ENCODE measurements around the gene CAMLG. TPM values are rescaled to one million over a fixed set of nuclear protein-coding genes. Genes with fewer than 3 reads are reported as not detected.

CAMLG gene
- total RNA-seq, 1 donor from 2014 or later, result 49.6 TPM

- Mint-ChIP-seq H3K36me3 (ENCODE audit: unreplicated experiment) (peaks cover 56% of the 10 kb centered on the region), H3K4me3 (ENCODE audit: unreplicated experiment) (no peak overlapping the region), H3K4me1 (ENCODE audit: unreplicated experiment) (no peaks in the 10 kb centered on the region), H3K27ac (ENCODE audit: unreplicated experiment) (no peak overlapping the region), H3K27me3 (ENCODE audit: unreplicated experiment) (no peaks in the 10 kb centered on the region), H3K9me3 (ENCODE audit: unreplicated experiment) (no peaks in the 10 kb centered on the region)
- TF ChIP-seq CTCF (IDR thresholded peaks at IDR 0.05), result no peak
- DNase-seq (ENCODE audit: extremely low spot score, unreplicated experiment), result no peak
These were observed 53.9 kb downstream of the CAMLG start for GRCh38 chr5:134792286-134792685.

- peaks cover 57% of the 10 kb centered on the region for H3K36me3 Mint-ChIP-seq (ENCODE audit: unreplicated experiment)
- no peaks in the 10 kb centered on the region for H3K9me3 Mint-ChIP-seq (ENCODE audit: unreplicated experiment)
- no peaks in the 10 kb centered on the region for H3K4me1 Mint-ChIP-seq (ENCODE audit: unreplicated experiment)
- H3K4me3 Mint-ChIP-seq (ENCODE audit: unreplicated experiment), result no peak overlapping the region
- no peak for DNase-seq (ENCODE audit: extremely low spot score, unreplicated experiment)
- no peak overlapping the region for H3K27ac Mint-ChIP-seq (ENCODE audit: unreplicated experiment)
- TF ChIP-seq CTCF (IDR thresholded peaks at IDR 0.05), result no peak
- H3K27me3 Mint-ChIP-seq (ENCODE audit: unreplicated experiment), result no peaks in the 10 kb centered on the region
These were observed 54.8 kb downstream of the CAMLG start for GRCh38 chr5:134793111-134793510.

- TF ChIP-seq CTCF (IDR thresholded peaks at IDR 0.05), result no peak
- no peaks in the 10 kb centered on the region for H3K27me3 Mint-ChIP-seq (ENCODE audit: unreplicated experiment)
- no peak for DNase-seq (ENCODE audit: extremely low spot score, unreplicated experiment)
- H3K36me3 Mint-ChIP-seq (ENCODE audit: unreplicated experiment), result peaks cover 62% of the 10 kb centered on the region
- H3K9me3 Mint-ChIP-seq (ENCODE audit: unreplicated experiment), result no peaks in the 10 kb centered on the region
- no peak overlapping the region for H3K27ac Mint-ChIP-seq (ENCODE audit: unreplicated experiment)
- no peaks in the 10 kb centered on the region for H3K4me1 Mint-ChIP-seq (ENCODE audit: unreplicated experiment)
- H3K4me3 Mint-ChIP-seq (ENCODE audit: unreplicated experiment), result no peak overlapping the region
These were observed 55.7 kb downstream of the CAMLG start for GRCh38 chr5:134794082-134794481.

- Mint-ChIP-seq H3K36me3 (ENCODE audit: unreplicated experiment) (peaks cover 59% of the 10 kb centered on the region), H3K27me3 (ENCODE audit: unreplicated experiment) (no peaks in the 10 kb centered on the region), H3K27ac (ENCODE audit: unreplicated experiment) (no peak overlapping the region), H3K4me3 (ENCODE audit: unreplicated experiment) (no peak overlapping the region), H3K9me3 (ENCODE audit: unreplicated experiment) (no peaks in the 10 kb centered on the region), H3K4me1 (ENCODE audit: unreplicated experiment) (no peaks in the 10 kb centered on the region)
- TF ChIP-seq CTCF (IDR thresholded peaks at IDR 0.05), result no peak
- no peak for DNase-seq (ENCODE audit: extremely low spot score, unreplicated experiment)
These were observed 56.5 kb downstream of the CAMLG start for GRCh38 chr5:134794819-134795218.

GRCh38 chr5:134798468-134798867 lies 60.1 kb downstream of the CAMLG start:
- no peak for TF ChIP-seq CTCF (IDR thresholded peaks at IDR 0.05)
- Mint-ChIP-seq H3K4me3 (ENCODE audit: unreplicated experiment) (no peak overlapping the region), H3K27me3 (ENCODE audit: unreplicated experiment) (no peaks in the 10 kb centered on the region), H3K36me3 (ENCODE audit: unreplicated experiment) (peaks cover 52% of the 10 kb centered on the region), H3K4me1 (ENCODE audit: unreplicated experiment) (no peaks in the 10 kb centered on the region), H3K9me3 (ENCODE audit: unreplicated experiment) (no peaks in the 10 kb centered on the region), H3K27ac (ENCODE audit: unreplicated experiment) (no peak overlapping the region)
- DNase-seq (ENCODE audit: extremely low spot score, unreplicated experiment), result no peak

Other genes starting within 250 kb of the CAMLG start
- 26.6 and 32.4 TPM in 2 replicates for gene JADE2, start 212.9 kb upstream of the CAMLG start, total RNA-seq
- gene SAR1B, start 105.7 kb upstream of the CAMLG start, total RNA-seq, result 70.6 and 75.0 TPM in 2 replicates
- 37.2 and 38.9 TPM in 2 replicates for gene SEC24A, start 89.8 kb upstream of the CAMLG start, total RNA-seq
- gene DDX46, start 20.2 kb downstream of the CAMLG start, total RNA-seq, result 46.1 and 55.3 TPM in 2 replicates
- gene C5orf24, start 107.4 kb downstream of the CAMLG start, total RNA-seq, result 81.7 and 81.8 TPM in 2 replicates
- gene TXNDC15, start 135.8 kb downstream of the CAMLG start, total RNA-seq, result 68.2 and 75.7 TPM in 2 replicates
- gene PCBD2, start 166.6 kb downstream of the CAMLG start, total RNA-seq, result 8.5 and 11.8 TPM in 2 replicates
- gene CATSPER3, start 229.4 kb downstream of the CAMLG start, total RNA-seq, result not detected in 2 replicates

Data from osteocyte (in vitro differentiated cells).